Eye (tissue), 1 donor: ENCODE data around the gene PANK2.
"Not testable (repeated sequence)": the region's sequence is repeated elsewhere in the genome, so short reads cannot be mapped to it uniquely, and the experiment has no call there.

Source experiments
- DNase-seq: peaks from one replicate; pipeline ENCODE4 v3.0.0-alpha.2; 2015

The PANK2 gene

GRCh38 chr20:3930265-3931206 lies 41.3 kb downstream of the PANK2 start:
- no peak for DNase-seq

GRCh38 chr20:3931664-3932063 lies 42.5 kb downstream of the PANK2 start:
- DNase-seq: no peak

- DNase-seq: no peak
These were observed 43.1 kb downstream of the PANK2 start for GRCh38 chr20:3932277-3932676.

GRCh38 chr20:3932681-3933080 lies 43.5 kb downstream of the PANK2 start:
- DNase-seq: no peak

- no peak for DNase-seq
These were observed 44.0 kb downstream of the PANK2 start for GRCh38 chr20:3933218-3933617.

- DNase-seq: no peak
These were observed 45.4 kb downstream of the PANK2 start for GRCh38 chr20:3934624-3935023.

GRCh38 chr20:3935295-3935955 lies 46.2 kb downstream of the PANK2 start:
- DNase-seq: no peak

GRCh38 chr20:3935956-3936340 lies 46.8 kb downstream of the PANK2 start:
- DNase-seq: no peak

GRCh38 chr20:3937618-3938017 lies 48.4 kb downstream of the PANK2 start:
- no peak for DNase-seq

GRCh38 chr20:3940905-3941304 lies 51.7 kb downstream of the PANK2 start:
- DNase-seq: no peak

GRCh38 chr20:3946666-3947065 lies 57.5 kb downstream of the PANK2 start:
- DNase-seq: not testable (repeated sequence)

GRCh38 chr20:3964719-3965118 lies 75.5 kb downstream of the PANK2 start:
- DNase-seq: no peak

GRCh38 chr20:3966571-3966970 lies 77.4 kb downstream of the PANK2 start:
- no peak for DNase-seq

GRCh38 chr20:3970016-3970415 lies 80.8 kb downstream of the PANK2 start:
- no peak for DNase-seq

GRCh38 chr20:3971145-3971544 lies 82.0 kb downstream of the PANK2 start:
- DNase-seq: no peak

GRCh38 chr20:3972161-3972560 lies 83.0 kb downstream of the PANK2 start:
- no peak for DNase-seq

- DNase-seq: not testable (repeated sequence)
These were observed 83.4 kb downstream of the PANK2 start for GRCh38 chr20:3972631-3973030.

- no peak for DNase-seq
These were observed 84.5 kb downstream of the PANK2 start for GRCh38 chr20:3973705-3974104.

GRCh38 chr20:3976511-3976910 lies 87.3 kb downstream of the PANK2 start:
- DNase-seq: no peak
